ENCODE measurements around the gene DOCK7.
"Not testable (repeated sequence)": the region's sequence is repeated elsewhere in the genome, so short reads cannot be mapped to it uniquely, and the experiment has no call there.

DOCK7 gene

GRCh38 chr1:62691062-62691844 is 3.1 kb upstream of the DOCK7 start:
- FAIRE-seq, result no peak

GRCh38 chr1:62689524-62689923 is 1.3 kb upstream of the DOCK7 start:
- no peak for FAIRE-seq

- no peak for FAIRE-seq
Observed at GRCh38 chr1:62688687-62689085, 500 bp upstream of the DOCK7 start.

GRCh38 chr1:62687421-62687902 is 724 bp downstream of the DOCK7 start:
- no peak for FAIRE-seq

GRCh38 chr1:62686822-62687221 is 1.4 kb downstream of the DOCK7 start:
- no peak for FAIRE-seq

GRCh38 chr1:62685431-62685859 is 2.7 kb downstream of the DOCK7 start:
- no peak for FAIRE-seq

GRCh38 chr1:62682531-62682930 is 5.7 kb downstream of the DOCK7 start:
- FAIRE-seq, result no peak

- FAIRE-seq, result not testable (repeated sequence)
Observed at GRCh38 chr1:62680992-62681391, 7.2 kb downstream of the DOCK7 start.

GRCh38 chr1:62677822-62678221 is 10.4 kb downstream of the DOCK7 start:
- not testable (repeated sequence) for FAIRE-seq

GRCh38 chr1:62676611-62677356 is 11.4 kb downstream of the DOCK7 start:
- FAIRE-seq, result no peak

GRCh38 chr1:62673629-62674028 is 14.6 kb downstream of the DOCK7 start:
- FAIRE-seq, result no peak

- no peak for FAIRE-seq
Observed at GRCh38 chr1:62672029-62672428, 16.2 kb downstream of the DOCK7 start.

- FAIRE-seq, result no peak
Observed at GRCh38 chr1:62654744-62655143, 33.4 kb downstream of the DOCK7 start.

GRCh38 chr1:62652387-62652786 is 35.8 kb downstream of the DOCK7 start:
- no peak for FAIRE-seq

GRCh38 chr1:62643283-62643682 is 44.9 kb downstream of the DOCK7 start:
- FAIRE-seq, result no peak

GRCh38 chr1:62637392-62638105 is 50.6 kb downstream of the DOCK7 start:
- no peak for FAIRE-seq

- FAIRE-seq, result no peak
Observed at GRCh38 chr1:62628506-62628905, 59.7 kb downstream of the DOCK7 start.

- FAIRE-seq, result no peak
Observed at GRCh38 chr1:62625415-62625814, 62.8 kb downstream of the DOCK7 start.

GRCh38 chr1:62621907-62622306 is 66.3 kb downstream of the DOCK7 start:
- no peak for FAIRE-seq

- no peak for FAIRE-seq
Observed at GRCh38 chr1:62613890-62614289, 74.3 kb downstream of the DOCK7 start.

GRCh38 chr1:62613325-62613727 is 74.9 kb downstream of the DOCK7 start:
- FAIRE-seq, result no peak

GRCh38 chr1:62612770-62613169 is 75.4 kb downstream of the DOCK7 start:
- no peak for FAIRE-seq

GRCh38 chr1:62610588-62610987 is 77.6 kb downstream of the DOCK7 start:
- FAIRE-seq, result not testable (repeated sequence)

Measured in colon (tissue), 2 donors.